HepG2 (cell line): ENCODE results near the gene RTEL1.

Experiments used
- EP300 ChIP-seq, 3 experiments: sonication (generic) in 1 of 3; formaldehyde crosslinking in 1 of 3; IDR thresholded peaks; 2 replicates each; pipeline versions ENCODE4 v1.5.1 to v1.6.1; 2011 to 2020; ENCODE audit warnings: low read depth in 2 of 3, low read length in 2 of 3, borderline replicate concordance in 1 of 3, improper control_type of control experiment in 1 of 3, mild to moderate bottlenecking in 1 of 3, missing genetic modification reagents in 1 of 3, moderate library complexity in 1 of 3
- NR2F2 ChIP-seq: IDR thresholded peaks from 2 replicates; pipeline ENCODE4 v1.6.1; 2012; ENCODE audit warnings: low read depth, inconsistent platforms, borderline replicate concordance
- POLR2AphosphoS2 ChIP-seq: IDR thresholded peaks from 2 replicates; pipeline ENCODE4 v1.6.1; 2011; ENCODE audit warnings: low read depth, low read length, improper control_type of control experiment
- SOX5 ChIP-seq: IDR thresholded peaks from 2 replicates; pipeline ENCODE4 v1.6.1; 2016; ENCODE audit warnings: borderline replicate concordance
- SRF ChIP-seq: IDR thresholded peaks from 2 replicates; pipeline ENCODE4 v1.6.1; 2011; ENCODE audit warnings: mild to moderate bottlenecking, low read depth, low read length, moderate library complexity
- ZNF207 ChIP-seq: fragments of 450-650 bp; IDR thresholded peaks from 2 replicates; pipeline ENCODE4 v1.6.1; 2016; ENCODE audit warnings: antibody characterized with exemption, borderline replicate concordance
- ZNF557 ChIP-seq: sonication (generic); formaldehyde crosslinking; IDR thresholded peaks from 2 replicates; pipeline ENCODE4 v1.4.0; 2020; ENCODE audit warnings: missing genetic modification reagents
- ZNF570 ChIP-seq: sonication (generic); formaldehyde crosslinking; IDR thresholded peaks from 2 replicates; pipeline ENCODE4 v1.4.0; 2020; ENCODE audit warnings: mild to moderate bottlenecking, missing genetic modification reagents, borderline replicate concordance
- ZNF629 ChIP-seq: sonication (generic); formaldehyde crosslinking; conservative IDR thresholded peaks from 2 replicates; pipeline ENCODE4 v1.5.0; 2020; ENCODE audit warnings: missing genetic modification reagents
- TF ChIP-seq, protein P1 (sequence below): sonication (generic); formaldehyde crosslinking; IDR thresholded peaks from 2 replicates; pipeline ENCODE4 v1.5.0; 2020; ENCODE audit warnings: mild to moderate bottlenecking, missing genetic modification reagents, moderate library complexity
- TF ChIP-seq, protein P2 (sequence below): sonication (generic); formaldehyde crosslinking; IDR thresholded peaks from 2 replicates; pipeline ENCODE4 v1.8.1; 2023; ENCODE audit warnings: mild to moderate bottlenecking, missing genetic modification reagents
- TF ChIP-seq, protein P3 (sequence below): sonication (generic); formaldehyde crosslinking; IDR thresholded peaks from 2 replicates; pipeline ENCODE4 v1.4.0; 2020; ENCODE audit warnings: missing genetic modification reagents
- TF ChIP-seq, protein P4 (sequence below): sonication (generic); formaldehyde crosslinking; IDR thresholded peaks from 2 replicates; pipeline ENCODE4 v1.8.1; 2023; ENCODE audit warnings: mild to moderate bottlenecking, inconsistent platforms, moderate library complexity, missing genetic modification reagents, borderline replicate concordance
- TF ChIP-seq, protein P5 (sequence below): sonication (generic); formaldehyde crosslinking; IDR thresholded peaks from 2 replicates; pipeline ENCODE4 v1.4.0; 2020; ENCODE audit warnings: missing genetic modification reagents, mild to moderate bottlenecking, borderline replicate concordance

DNA sequence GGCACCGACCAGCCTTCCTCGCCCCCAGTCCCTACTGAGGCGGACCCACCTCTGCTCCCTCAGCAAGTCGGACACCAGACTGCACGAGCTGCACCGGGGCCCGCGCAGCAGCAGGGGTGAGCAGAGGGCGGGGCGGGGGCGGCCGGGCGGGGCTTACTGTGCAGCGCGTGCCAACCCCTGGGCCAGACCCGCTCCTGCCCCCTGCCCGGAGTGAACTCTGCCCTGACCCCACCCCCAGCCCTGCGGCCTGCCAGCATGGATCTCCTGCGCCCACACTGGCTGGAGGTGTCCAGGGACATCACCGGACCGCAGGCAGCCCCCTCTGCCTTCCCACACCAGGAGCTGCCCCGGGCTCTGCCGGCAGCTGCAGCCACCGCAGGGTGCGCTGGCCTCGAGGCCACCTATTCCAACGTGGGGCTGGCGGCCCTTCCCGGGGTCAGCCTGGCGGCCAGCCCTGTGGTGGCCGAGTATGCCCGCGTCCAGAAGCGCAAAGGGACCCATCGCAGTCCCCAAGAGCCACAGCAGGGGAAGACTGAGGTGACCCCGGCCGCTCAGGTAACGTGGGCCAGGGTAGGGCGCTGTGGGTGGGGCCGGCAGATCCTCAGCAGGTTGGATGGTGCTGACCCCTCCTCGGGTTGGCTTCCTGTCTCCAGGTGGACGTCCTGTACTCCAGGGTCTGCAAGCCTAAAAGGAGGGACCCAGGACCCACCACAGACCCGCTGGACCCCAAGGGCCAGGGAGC lies 80.0 kb downstream of the RTEL1 start:
- no peak for TF ChIP-seq SRF
- peak; percentile 36; the same call in 1 of the 2 replicates for TF ChIP-seq ZNF629
- TF ChIP-seq, protein P1, sequence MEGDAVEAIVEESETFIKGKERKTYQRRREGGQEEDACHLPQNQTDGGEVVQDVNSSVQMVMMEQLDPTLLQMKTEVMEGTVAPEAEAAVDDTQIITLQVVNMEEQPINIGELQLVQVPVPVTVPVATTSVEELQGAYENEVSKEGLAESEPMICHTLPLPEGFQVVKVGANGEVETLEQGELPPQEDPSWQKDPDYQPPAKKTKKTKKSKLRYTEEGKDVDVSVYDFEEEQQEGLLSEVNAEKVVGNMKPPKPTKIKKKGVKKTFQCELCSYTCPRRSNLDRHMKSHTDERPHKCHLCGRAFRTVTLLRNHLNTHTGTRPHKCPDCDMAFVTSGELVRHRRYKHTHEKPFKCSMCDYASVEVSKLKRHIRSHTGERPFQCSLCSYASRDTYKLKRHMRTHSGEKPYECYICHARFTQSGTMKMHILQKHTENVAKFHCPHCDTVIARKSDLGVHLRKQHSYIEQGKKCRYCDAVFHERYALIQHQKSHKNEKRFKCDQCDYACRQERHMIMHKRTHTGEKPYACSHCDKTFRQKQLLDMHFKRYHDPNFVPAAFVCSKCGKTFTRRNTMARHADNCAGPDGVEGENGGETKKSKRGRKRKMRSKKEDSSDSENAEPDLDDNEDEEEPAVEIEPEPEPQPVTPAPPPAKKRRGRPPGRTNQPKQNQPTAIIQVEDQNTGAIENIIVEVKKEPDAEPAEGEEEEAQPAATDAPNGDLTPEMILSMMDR: peak; percentile 66
- TF ChIP-seq ZNF570 (CRISPR knock-in tag): peak; percentile 97; the same call in 1 of the 2 replicates
- TF ChIP-seq, protein P2, sequence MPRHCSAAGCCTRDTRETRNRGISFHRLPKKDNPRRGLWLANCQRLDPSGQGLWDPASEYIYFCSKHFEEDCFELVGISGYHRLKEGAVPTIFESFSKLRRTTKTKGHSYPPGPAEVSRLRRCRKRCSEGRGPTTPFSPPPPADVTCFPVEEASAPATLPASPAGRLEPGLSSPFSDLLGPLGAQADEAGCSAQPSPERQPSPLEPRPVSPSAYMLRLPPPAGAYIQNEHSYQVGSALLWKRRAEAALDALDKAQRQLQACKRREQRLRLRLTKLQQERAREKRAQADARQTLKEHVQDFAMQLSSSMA (CRISPR knock-in tag): peak; percentile 72; the same call in 1 of the 2 replicates
- TF ChIP-seq POLR2AphosphoS2: no peak
- peak; percentile 88; the same call in 1 of the 2 replicates for TF ChIP-seq NR2F2
- TF ChIP-seq, protein P3, sequence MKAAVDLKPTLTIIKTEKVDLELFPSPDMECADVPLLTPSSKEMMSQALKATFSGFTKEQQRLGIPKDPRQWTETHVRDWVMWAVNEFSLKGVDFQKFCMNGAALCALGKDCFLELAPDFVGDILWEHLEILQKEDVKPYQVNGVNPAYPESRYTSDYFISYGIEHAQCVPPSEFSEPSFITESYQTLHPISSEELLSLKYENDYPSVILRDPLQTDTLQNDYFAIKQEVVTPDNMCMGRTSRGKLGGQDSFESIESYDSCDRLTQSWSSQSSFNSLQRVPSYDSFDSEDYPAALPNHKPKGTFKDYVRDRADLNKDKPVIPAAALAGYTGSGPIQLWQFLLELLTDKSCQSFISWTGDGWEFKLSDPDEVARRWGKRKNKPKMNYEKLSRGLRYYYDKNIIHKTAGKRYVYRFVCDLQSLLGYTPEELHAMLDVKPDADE: no peak
- no peak for TF ChIP-seq ZNF207
- TF ChIP-seq, protein P4, sequence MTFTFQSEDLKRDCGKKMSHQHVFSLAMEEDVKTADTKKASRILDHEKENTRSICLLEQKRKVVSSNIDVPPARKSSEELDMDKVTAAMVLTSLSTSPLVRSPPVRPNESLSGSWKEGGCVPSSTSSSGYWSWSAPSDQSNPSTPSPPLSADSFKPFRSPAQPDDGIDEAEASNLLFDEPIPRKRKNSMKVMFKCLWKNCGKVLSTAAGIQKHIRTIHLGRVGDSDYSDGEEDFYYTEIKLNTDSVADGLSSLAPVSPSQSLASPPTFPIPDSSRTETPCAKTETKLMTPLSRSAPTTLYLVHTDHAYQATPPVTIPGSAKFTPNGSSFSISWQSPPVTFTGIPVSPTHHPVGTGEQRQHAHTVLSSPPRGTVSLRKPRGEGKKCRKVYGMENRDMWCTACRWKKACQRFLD: peak; percentile 53
- peak in 1 of 2 experiments; percentile 69; a peak in 3 of 4 replicates for TF ChIP-seq EP300 (IDR thresholded peaks at IDR 0.05; ENCODE audit: low read depth in 2 of 2, low read length in 2 of 2)
- TF ChIP-seq EP300 (CRISPR knock-in tag; IDR thresholded peaks at IDR 0.05; ENCODE audit: borderline replicate concordance): peak; percentile 63; the same call in 1 of the 2 replicates
- peak; percentile 75 for TF ChIP-seq SOX5 (CRISPR knock-in tag)
- peak; percentile 60; the same call in 1 of the 2 replicates for TF ChIP-seq ZNF557 (CRISPR knock-in tag)
- TF ChIP-seq, protein P5, sequence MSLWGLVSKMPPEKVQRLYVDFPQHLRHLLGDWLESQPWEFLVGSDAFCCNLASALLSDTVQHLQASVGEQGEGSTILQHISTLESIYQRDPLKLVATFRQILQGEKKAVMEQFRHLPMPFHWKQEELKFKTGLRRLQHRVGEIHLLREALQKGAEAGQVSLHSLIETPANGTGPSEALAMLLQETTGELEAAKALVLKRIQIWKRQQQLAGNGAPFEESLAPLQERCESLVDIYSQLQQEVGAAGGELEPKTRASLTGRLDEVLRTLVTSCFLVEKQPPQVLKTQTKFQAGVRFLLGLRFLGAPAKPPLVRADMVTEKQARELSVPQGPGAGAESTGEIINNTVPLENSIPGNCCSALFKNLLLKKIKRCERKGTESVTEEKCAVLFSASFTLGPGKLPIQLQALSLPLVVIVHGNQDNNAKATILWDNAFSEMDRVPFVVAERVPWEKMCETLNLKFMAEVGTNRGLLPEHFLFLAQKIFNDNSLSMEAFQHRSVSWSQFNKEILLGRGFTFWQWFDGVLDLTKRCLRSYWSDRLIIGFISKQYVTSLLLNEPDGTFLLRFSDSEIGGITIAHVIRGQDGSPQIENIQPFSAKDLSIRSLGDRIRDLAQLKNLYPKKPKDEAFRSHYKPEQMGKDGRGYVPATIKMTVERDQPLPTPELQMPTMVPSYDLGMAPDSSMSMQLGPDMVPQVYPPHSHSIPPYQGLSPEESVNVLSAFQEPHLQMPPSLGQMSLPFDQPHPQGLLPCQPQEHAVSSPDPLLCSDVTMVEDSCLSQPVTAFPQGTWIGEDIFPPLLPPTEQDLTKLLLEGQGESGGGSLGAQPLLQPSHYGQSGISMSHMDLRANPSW: no peak
